Activated CD4-positive, CD25-positive, alpha-beta regulatory T cell treated with anti-CD3 and anti-CD28 coated beads, Interleukin-2, amount 50 U/mL, for 16 hours (primary cell): ENCODE data around the gene DTX4.
"Not testable (repeated sequence)": the region's sequence is repeated elsewhere in the genome, so short reads cannot be mapped to it uniquely, and the experiment has no call there.

ENCODE experiments used
- DNase-seq: peaks from one replicate; pipeline ENCODE4 v3.0.0-alpha.2; 2020; ENCODE audit warnings: low read depth, low spot score

Gene DTX4

GRCh38 chr11:59171508-59172322 is at the start of gene DTX4:
DTX4 (plus strand) TSS chr11:59172132; CDS start chr11:59172596, 464 bp downstream.
- peak; percentile 75 for DNase-seq

DNA sequence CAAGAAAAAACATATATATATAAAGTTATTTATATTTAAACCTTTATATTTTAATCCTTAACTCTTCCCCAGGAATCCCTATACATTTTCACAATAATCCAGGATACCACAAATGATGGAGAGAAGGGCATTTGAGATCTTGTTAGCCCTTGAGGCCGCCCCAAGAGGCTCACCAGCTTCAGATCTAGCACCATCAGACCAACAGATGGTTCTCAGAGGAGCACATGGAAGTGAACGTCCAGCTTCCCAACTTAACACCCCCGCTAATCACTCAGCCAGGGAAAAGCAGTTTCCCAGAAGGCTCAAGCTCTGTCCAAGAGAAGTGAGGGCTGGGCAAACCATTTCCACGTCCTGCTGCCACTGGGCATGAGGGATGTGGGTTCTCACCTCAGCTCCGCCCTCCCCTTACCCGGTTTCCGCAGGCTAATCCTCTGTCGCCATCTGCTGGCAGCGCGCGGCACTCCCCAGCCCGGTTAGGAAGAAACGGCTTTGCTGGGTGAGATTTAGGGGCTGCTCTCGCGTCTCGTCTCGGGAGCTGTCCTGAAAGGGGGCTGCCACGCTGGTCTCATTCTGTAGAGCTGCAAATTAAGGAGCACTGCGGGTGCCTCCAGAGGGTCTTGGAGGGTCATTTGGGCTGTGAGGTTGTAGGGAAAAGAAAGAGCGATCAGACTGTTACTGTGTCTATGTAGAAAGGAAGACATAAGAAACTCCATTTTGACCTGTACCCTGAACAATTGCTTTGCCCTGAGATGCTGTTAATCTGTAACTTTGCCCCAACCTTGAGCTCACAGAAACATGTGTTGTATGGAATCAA is 36.1 kb upstream of the DTX4 start:
- peak; percentile 78 for DNase-seq

- DNase-seq: not testable (repeated sequence)
Observed at GRCh38 chr11:59136551-59136950, 35.4 kb upstream of the DTX4 start.

GRCh38 chr11:59137190-59137589 is 34.7 kb upstream of the DTX4 start:
- no peak for DNase-seq

GRCh38 chr11:59138643-59139042 is 33.3 kb upstream of the DTX4 start:
- DNase-seq: no peak

DNA sequence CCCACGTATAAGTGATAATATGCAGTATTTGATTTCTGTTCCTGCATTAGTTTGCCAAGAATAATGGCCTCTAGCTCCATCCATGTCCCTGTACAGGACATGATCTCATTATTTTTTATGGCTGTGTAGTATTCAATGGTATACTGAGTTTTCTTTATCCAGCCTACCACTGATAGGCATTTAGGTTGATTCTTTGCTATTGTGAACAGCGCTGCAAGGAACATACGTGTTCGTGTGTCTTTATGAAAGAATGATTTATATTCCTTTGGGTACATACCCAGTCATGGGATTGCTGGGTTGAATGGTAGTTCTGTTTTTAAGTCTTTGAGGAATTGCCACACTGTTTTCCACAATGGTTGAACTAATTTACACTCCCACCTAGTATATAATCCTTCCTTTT is 30.7 kb upstream of the DTX4 start:
- no peak for DNase-seq

DNA sequence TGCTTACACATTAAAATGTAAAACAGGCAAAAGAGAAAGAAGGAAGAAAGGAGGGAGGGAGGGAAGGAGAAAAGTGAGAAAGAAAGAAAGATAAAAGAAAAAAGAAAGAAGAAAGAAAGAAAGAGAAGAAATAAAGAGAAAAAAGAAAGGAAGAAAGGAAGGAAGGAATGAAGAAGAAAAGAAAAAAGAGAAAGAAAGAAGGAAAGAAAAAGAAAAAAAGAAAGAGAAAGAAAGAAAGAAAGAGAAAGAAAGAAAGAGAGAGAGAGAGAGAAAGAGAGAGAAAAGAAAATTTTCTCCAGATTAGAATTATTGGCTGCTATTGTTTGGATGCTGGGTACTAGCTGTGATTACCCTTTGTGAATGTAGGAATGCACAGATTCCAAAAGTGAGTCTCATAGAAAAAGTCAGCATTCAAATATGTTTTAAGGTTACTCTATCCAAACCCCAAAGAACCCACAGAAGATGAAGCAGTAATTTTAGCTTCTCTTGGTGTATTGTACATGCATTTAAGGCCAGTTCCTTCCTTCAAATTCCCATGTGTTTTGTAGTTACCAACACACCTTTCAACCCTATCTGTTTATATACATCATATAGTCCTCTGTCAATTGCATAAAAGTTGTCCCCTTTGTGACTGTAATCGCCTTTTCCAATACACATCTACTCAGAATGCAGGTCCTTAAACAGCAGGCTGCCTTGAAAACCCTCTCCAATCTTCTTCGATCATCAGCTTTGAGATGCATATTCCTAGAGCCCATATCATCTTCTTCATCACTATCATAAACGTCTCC is 30.1 kb upstream of the DTX4 start:
- DNase-seq: no peak

GRCh38 chr11:59142530-59143507 is 29.1 kb upstream of the DTX4 start, which contains the start of gene FAM111A:
FAM111A (plus strand) TSS chr11:59142856; CDS start chr11:59148873, 6,017 bp downstream.
- peak; percentile 68 for DNase-seq

DNA sequence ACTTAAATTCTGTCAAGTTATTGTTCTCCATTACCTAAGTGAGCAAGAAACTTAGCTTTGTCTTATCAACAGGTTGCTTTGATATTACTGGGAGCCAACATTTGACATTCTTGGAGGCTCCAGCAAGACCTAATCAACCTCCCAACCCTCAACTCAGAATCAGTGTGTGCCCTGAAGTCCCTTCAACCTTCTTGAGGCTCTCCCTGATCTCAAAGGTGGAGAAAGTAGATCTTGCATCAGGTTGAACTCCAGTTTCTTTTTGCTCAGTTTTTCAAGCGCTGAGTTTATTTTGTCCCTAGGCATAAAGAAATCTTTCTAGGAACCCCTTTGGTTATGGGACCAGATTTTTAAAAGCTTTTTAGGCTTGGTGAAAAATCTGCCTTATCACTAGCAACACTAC is 27.8 kb upstream of the DTX4 start:
- no peak for DNase-seq

- peak; percentile 45 for DNase-seq
Observed at GRCh38 chr11:59144579-59145345, 27.2 kb upstream of the DTX4 start.

DNA sequence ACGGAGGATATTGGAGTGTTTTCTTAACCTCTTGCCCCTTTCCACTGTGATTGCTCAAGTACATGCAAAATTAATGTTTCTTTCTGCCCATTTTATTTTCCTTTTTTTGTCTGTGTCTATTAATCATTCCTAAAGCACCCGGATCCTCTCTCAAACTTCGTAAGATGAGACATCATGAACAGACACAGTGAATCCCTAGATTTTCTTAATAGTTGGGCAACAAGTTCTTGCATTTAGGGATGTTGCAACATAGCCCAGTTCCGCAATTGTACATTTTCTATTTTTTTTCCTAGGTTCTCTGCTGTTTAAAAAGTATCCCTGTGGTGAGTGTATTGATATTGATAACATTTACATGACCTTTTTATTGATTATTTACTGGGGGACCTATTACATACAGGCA is 26.4 kb upstream of the DTX4 start:
- no peak for DNase-seq

- no peak for DNase-seq
Observed at GRCh38 chr11:59151761-59152160, 20.2 kb upstream of the DTX4 start.

GRCh38 chr11:59152312-59152951 is 19.5 kb upstream of the DTX4 start:
- no peak for DNase-seq

DNA sequence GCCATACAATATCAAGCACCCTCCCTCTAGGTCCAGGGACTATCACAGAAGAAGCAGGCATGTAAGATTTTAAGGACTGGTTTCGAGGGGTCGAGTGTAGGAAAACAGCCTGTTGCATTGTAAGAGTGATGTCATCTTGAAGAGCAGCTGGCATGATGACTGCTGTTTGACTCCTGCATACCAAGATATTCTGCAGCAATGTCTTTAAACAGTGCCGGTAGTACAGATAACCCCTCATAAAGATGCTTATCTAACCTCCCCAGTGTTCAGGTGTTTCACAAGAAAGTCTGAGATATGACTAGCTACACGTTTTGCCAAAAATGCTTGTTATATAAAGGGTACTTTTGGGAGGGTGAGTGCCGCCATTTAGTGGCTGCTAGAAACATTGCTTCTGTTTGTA is 17.3 kb upstream of the DTX4 start:
- no peak for DNase-seq

DNA sequence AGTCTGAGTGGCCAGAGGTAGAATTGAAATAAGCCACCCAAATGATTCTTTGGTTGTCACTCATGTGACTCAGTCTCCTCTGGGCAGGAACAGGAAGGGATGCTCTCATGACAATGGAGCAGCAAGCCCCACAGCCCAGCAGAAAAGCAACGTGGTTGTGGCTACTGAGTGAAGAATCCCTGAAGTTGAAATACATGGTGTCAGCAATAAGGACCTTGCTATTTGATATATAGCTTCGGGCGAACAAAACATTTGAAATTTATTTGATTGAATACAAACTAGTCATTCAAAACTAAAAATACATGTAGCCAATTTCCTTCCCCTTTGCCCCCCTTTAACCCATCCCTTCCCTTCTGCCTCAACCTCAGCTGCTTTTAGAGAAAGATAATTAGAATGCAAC is 14.5 kb upstream of the DTX4 start:
- no peak for DNase-seq

DNA sequence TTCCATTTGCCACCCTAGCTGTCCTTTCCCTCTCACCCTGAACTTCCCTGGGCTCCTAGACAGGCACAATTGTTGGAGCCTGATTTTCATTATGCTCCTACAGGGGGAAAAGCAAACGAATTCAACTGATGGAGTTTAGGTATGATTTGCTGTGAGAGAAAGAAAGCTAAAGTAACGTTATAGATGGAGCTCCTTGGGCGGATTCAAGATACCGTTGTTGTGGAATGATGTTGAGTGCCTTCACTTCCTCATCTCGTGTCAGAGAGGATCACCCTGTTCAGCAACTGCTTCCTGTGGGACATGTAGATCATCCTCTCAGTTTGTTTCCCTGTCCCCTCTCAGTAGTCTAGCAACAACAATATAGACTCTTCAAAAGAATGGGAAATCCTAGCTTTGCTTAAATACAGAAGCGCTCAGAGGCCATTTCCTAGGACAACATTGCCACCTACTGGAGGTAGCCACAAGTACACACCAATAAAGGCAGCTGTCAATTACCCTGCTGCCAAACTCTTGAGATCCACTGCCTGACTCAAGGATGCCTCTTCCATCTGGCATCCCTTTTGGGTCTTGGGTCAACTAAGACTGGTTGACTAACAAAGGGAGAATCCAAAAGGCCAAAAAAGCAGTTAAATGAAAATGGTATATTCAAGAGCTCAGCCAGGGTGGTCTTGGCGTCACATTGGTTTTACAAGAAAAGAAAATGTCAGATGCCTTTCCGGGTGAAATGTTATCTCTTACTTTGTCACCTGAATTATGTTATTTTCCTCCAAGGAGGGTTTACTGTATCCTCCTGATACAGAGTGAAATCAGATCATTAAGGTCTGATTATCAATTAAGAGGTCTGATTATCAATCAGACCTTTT is 13.5 kb upstream of the DTX4 start:
- DNase-seq: no peak

DNA sequence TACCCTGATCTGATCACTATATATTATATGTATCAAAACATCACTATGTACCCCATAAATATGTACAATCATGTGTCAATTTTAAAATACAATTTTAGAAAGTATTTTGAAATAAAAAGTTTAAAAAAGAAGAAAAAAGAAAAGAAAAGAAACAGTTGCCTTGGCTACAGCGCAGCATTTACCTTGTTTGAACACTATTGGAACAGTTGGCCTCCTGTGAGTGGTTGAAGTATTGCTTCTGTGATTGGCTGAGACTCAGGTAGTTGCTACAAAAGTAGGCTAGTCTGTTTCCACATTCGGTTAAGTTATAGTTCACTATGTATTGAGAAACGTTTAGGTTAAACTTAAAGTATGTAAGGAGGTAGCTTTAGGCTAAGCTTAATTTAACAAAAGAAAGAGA is 7.9 kb upstream of the DTX4 start:
- DNase-seq: no peak

DNA sequence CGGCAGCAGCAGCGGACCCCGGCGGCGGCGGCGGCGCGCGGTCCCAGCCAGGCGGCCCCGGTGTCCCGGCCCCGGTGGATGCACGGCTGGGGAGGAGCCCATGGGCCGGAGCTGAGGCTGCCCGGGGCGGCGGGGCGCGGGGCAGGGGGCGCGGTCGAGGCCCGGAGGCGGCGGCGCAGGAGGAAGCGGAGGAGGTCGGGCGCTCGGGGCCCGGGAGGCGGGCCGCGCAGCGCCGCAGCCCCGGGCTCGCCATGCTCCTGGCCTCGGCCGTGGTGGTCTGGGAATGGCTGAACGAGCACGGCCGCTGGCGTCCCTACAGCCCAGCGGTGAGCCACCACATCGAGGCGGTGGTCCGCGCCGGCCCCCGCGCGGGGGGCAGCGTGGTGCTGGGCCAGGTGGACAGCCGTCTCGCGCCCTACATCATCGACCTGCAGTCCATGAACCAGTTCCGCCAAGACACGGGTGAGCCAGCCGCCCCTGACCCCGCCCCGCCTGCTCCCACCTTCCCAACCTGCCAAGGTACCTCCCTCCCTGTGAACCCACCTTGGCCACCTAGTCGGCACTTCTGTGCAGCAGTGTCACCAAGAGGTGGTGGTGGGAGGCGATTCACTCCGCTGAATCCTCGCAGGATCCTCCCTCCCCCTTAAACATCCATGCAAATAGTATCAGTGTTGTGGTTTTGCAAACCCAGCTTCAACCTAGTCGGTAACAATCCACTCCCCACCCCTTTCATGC is 580 bp downstream of the DTX4 start:
- no peak for DNase-seq
